ENCODE data around the gene RIMKLA.

The RIMKLA gene

GRCh38 chr1:42350086-42350485 lies 30.5 kb upstream of the RIMKLA start:
- in situ Hi-C loops (cut with MboI; ENCODE audit: low sequenced_read_pairs, unreplicated experiment): no loop called here
- no peak for TF ChIP-seq CTCF (IDR thresholded peaks at IDR 0.05; ENCODE audit: borderline replicate concordance, control extremely low read depth, extremely low read depth, insufficient read depth, missing control alignments)
- DNase-seq (ENCODE audit: low spot score): no peak

DNA sequence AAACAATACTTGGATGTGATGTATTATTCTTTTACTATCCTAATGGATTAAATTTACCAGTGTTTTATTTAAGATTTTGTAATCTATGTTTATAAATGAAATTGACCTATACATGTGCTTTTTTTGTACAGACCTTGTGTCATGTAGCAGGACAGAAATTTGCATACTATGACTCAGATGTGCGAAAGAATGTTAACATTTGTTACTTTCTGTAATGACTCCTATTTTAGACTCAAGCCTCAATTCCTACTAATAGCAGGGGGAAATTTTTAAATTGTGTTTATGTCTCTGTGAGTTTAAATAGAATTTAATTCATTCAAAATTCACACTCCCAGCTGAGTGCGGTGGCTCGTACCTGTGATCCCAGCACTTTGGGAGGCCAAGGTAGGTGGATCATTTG lies 21.8 kb upstream of the RIMKLA start:
- DNase-seq (ENCODE audit: low spot score): peak; percentile 55
- no peak for TF ChIP-seq CTCF (IDR thresholded peaks at IDR 0.05; ENCODE audit: borderline replicate concordance, control extremely low read depth, extremely low read depth, insufficient read depth, missing control alignments)
- in situ Hi-C loops (cut with MboI; ENCODE audit: low sequenced_read_pairs, unreplicated experiment): no loop called here

- no peak for TF ChIP-seq CTCF (IDR thresholded peaks at IDR 0.05; ENCODE audit: borderline replicate concordance, control extremely low read depth, extremely low read depth, insufficient read depth, missing control alignments)
- in situ Hi-C loops (cut with MboI; ENCODE audit: low sequenced_read_pairs, unreplicated experiment): no loop called here
- no peak for DNase-seq (ENCODE audit: low spot score)
Observed at GRCh38 chr1:42359466-42359865, 21.1 kb upstream of the RIMKLA start.

DNA sequence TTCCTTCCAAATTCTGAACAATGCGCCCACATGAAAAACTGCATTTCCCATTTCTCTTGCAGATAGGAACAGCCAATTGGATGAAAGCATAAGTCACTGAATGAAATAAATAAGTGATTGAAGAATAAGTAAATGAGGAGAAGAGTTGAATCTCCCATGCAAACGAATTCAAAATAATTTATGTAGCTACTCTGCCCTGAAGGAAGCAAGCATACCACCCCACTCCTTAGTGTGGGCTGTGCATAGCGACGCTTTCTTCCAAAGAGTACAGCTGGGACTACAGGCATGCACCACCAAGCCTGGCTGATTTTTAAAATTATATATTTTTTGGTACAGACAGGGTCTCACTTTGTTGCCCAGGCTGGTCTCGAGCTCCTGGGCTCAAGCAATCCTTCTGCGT lies 16.5 kb upstream of the RIMKLA start:
- in situ Hi-C loops (cut with MboI; ENCODE audit: low sequenced_read_pairs, unreplicated experiment): no loop called here
- no peak for TF ChIP-seq CTCF (IDR thresholded peaks at IDR 0.05; ENCODE audit: borderline replicate concordance, control extremely low read depth, extremely low read depth, insufficient read depth, missing control alignments)
- DNase-seq (ENCODE audit: low spot score): no peak

DNA sequence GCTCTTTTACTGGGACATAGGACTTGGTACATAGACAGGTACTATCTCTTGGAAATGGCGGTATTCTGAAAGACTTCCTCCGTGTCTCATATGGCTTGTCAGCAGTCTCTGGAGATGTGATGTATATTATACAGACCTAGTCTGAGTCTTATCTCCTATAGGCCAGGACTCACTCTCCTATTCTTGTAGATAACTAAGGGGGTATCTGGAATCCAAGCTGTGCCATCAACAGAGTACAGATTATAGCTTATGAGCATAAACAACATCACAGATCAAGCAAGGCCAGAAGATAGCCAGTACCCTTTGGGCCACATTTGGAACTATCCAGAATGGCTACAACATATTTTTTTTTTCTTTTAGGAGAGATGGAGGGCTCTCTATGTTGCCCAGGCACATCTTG lies 16.1 kb upstream of the RIMKLA start:
- no peak for TF ChIP-seq CTCF (IDR thresholded peaks at IDR 0.05; ENCODE audit: borderline replicate concordance, control extremely low read depth, extremely low read depth, insufficient read depth, missing control alignments)
- no peak for DNase-seq (ENCODE audit: low spot score)
- in situ Hi-C loops (cut with MboI; ENCODE audit: low sequenced_read_pairs, unreplicated experiment): no loop called here

DNA sequence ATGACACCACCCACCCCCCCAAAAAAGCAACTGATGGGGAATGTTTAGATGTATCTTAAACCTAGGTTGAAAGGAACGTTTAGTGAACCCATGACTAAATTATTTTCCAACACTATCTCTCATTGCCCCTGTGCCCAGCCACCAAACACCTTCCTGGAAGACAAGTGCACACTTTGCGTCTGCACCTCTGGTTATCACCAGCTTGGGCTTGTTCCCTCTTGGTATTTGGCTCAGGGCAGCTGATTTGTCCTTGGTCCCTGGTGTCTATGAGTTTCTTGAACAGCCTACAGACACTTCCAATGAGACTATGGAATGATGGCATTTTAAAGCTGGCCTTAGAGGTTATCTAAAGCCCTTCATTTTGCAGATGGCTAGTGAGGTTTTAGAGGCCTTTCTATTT lies 15.5 kb upstream of the RIMKLA start:
- DNase-seq (ENCODE audit: low spot score): no peak
- in situ Hi-C loops (cut with MboI; ENCODE audit: low sequenced_read_pairs, unreplicated experiment): no loop called here
- TF ChIP-seq CTCF (IDR thresholded peaks at IDR 0.05; ENCODE audit: borderline replicate concordance, control extremely low read depth, extremely low read depth, insufficient read depth, missing control alignments): no peak
